K562 (cell line): Measurements from ENCODE around the gene ANO4.

ENCODE experiments used
- CBFB ChIP-seq: sonication (generic); formaldehyde crosslinking; IDR thresholded peaks from 2 replicates; pipeline ENCODE4 v1.4.0; 2020; ENCODE audit warnings: mild to moderate bottlenecking, missing genetic modification reagents
- PTBP1 ChIP-seq: fragments of 200-400 bp; formaldehyde crosslinking; IDR thresholded peaks from 2 replicates; pipeline ENCODE4 v1.6.1; 2017; ENCODE audit warnings: low read depth, low read length
- ZFP36 ChIP-seq: fragments of 150-350 bp; IDR thresholded peaks from 2 replicates; pipeline ENCODE4 v1.6.1; 2018; ENCODE audit warnings: low read length, low read depth; ENCODE audit not compliant: partially characterized antibody
- TF ChIP-seq, protein P1 (sequence below), 2 experiments: fragments of 200-800 bp in 1 of 2; sonication (Bioruptor generic) in 1 of 2; sonication (generic) in 1 of 2; formaldehyde crosslinking in 1 of 2; IDR thresholded peaks in 1 of 2; conservative IDR thresholded peaks in 1 of 2; 2 replicates each; pipeline versions ENCODE4 v1.5.0 to v1.6.1; 2016 to 2020; ENCODE audit warnings: missing compliant biosample characterization in 1 of 2, missing genetic modification characterization in 1 of 2, missing genetic modification reagents in 1 of 2
- TF ChIP-seq, protein P2 (sequence below): conservative IDR thresholded peaks from 2 replicates; pipeline ENCODE4 v1.6.1; 2011; ENCODE audit warnings: low read depth, mild to moderate bottlenecking, low read length; ENCODE audit not compliant: control insufficient read depth
- TF ChIP-seq, protein P3 (sequence below), 3 experiments: IDR thresholded peaks in 2 of 3; conservative IDR thresholded peaks in 1 of 3; 2 replicates each; pipeline ENCODE4 v1.5.1; 2011 to 2012; ENCODE audit warnings: low read length in 3 of 3, mild to moderate bottlenecking in 3 of 3, control low read depth in 2 of 3, improper control_type of control experiment in 1 of 3, inconsistent platforms in 1 of 3, low read depth in 1 of 3, mixed read lengths in 1 of 3, moderate library complexity in 1 of 3; ENCODE audit not compliant: insufficient read depth in 2 of 3
- TF ChIP-seq, protein P4 (sequence below): fragments of 250-450 bp; sonication (Bioruptor Pico); IDR thresholded peaks from 2 replicates; pipeline ENCODE4 v1.8.0; 2021; ENCODE audit warnings: mild to moderate bottlenecking, moderate library complexity

DNA sequence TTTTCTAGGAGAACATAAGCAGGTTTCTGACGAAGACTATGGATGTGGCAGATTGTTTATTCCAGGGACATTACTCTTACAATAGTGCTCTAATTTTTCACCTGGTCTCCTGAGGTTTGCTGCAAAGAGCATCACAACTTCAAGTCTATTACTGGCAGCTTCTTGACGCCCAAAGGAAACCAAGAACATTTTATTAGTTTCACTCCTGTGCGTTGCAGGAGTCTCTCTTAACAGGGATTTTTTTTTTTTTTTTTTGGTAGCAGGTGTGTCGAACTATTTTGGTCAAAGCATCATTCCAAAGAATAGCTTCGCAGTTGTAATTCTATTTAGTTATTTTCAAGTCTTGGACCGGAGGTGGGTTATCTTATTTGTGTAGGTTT lies 1.2 kb downstream of the ANO4 start:
- TF ChIP-seq, protein P1, sequence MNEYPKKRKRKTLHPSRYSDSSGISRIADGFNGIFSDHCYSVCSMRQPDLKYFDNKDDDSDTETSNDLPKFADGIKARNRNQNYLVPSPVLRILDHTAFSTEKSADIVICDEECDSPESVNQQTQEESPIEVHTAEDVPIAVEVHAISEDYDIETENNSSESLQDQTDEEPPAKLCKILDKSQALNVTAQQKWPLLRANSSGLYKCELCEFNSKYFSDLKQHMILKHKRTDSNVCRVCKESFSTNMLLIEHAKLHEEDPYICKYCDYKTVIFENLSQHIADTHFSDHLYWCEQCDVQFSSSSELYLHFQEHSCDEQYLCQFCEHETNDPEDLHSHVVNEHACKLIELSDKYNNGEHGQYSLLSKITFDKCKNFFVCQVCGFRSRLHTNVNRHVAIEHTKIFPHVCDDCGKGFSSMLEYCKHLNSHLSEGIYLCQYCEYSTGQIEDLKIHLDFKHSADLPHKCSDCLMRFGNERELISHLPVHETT (CRISPR knock-in tag; conservative IDR thresholded peaks at IDR 0.05 in 1 of 2, IDR thresholded peaks at IDR 0.05 in 1 of 2) = no peak
- TF ChIP-seq, protein P2, sequence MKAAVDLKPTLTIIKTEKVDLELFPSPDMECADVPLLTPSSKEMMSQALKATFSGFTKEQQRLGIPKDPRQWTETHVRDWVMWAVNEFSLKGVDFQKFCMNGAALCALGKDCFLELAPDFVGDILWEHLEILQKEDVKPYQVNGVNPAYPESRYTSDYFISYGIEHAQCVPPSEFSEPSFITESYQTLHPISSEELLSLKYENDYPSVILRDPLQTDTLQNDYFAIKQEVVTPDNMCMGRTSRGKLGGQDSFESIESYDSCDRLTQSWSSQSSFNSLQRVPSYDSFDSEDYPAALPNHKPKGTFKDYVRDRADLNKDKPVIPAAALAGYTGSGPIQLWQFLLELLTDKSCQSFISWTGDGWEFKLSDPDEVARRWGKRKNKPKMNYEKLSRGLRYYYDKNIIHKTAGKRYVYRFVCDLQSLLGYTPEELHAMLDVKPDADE = no peak
- TF ChIP-seq, protein P3, sequence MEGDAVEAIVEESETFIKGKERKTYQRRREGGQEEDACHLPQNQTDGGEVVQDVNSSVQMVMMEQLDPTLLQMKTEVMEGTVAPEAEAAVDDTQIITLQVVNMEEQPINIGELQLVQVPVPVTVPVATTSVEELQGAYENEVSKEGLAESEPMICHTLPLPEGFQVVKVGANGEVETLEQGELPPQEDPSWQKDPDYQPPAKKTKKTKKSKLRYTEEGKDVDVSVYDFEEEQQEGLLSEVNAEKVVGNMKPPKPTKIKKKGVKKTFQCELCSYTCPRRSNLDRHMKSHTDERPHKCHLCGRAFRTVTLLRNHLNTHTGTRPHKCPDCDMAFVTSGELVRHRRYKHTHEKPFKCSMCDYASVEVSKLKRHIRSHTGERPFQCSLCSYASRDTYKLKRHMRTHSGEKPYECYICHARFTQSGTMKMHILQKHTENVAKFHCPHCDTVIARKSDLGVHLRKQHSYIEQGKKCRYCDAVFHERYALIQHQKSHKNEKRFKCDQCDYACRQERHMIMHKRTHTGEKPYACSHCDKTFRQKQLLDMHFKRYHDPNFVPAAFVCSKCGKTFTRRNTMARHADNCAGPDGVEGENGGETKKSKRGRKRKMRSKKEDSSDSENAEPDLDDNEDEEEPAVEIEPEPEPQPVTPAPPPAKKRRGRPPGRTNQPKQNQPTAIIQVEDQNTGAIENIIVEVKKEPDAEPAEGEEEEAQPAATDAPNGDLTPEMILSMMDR (IDR thresholded peaks at IDR 0.05 in 2 of 3, conservative IDR thresholded peaks at IDR 0.05 in 1 of 3; ENCODE audit: insufficient read depth in 2 of 3, low read depth in 1 of 3, low read length in 3 of 3) = no peak
- TF ChIP-seq CBFB (CRISPR knock-in tag) = no peak
- TF ChIP-seq, protein P4, sequence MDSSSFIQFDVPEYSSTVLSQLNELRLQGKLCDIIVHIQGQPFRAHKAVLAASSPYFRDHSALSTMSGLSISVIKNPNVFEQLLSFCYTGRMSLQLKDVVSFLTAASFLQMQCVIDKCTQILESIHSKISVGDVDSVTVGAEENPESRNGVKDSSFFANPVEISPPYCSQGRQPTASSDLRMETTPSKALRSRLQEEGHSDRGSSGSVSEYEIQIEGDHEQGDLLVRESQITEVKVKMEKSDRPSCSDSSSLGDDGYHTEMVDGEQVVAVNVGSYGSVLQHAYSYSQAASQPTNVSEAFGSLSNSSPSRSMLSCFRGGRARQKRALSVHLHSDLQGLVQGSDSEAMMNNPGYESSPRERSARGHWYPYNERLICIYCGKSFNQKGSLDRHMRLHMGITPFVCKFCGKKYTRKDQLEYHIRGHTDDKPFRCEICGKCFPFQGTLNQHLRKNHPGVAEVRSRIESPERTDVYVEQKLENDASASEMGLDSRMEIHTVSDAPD (CRISPR knock-in tag) = no peak
- no peak for TF ChIP-seq PTBP1
- TF ChIP-seq ZFP36 = no peak
